NCI-H1694 (cell line): ENCODE data around the gene ATP2A1.

Experiments
- DNase-seq: peaks from one replicate; lab custom pipeline; 2025; lab: John Stamatoyannopoulos, UW

Gene ATP2A1

GRCh38 chr16:28878083-28878926 is at the start of gene ATP2A1:
Gene ATP2A1 (plus strand): TSS chr16:28878488. CDS start chr16:28878672, 184 bp downstream.
- no peak for DNase-seq

- no peak for DNase-seq
Observed at GRCh38 chr16:28829747-28830146, 48.5 kb upstream of the ATP2A1 start.

GRCh38 chr16:28830531-28830930 is 47.8 kb upstream of the ATP2A1 start:
- no peak for DNase-seq

- no peak for DNase-seq
Observed at GRCh38 chr16:28834349-28834748, 43.9 kb upstream of the ATP2A1 start.

GRCh38 chr16:28834873-28835863 is 43.1 kb upstream of the ATP2A1 start:
- DNase-seq: no peak

- no peak for DNase-seq
Observed at GRCh38 chr16:28835864-28836760, 42.2 kb upstream of the ATP2A1 start.

GRCh38 chr16:28836761-28837064 is 41.6 kb upstream of the ATP2A1 start:
- DNase-seq: no peak

GRCh38 chr16:28837672-28838557 is 40.4 kb upstream of the ATP2A1 start:
- no peak for DNase-seq

- DNase-seq: no peak
Observed at GRCh38 chr16:28838558-28838918, 39.8 kb upstream of the ATP2A1 start.

- no peak for DNase-seq
Observed at GRCh38 chr16:28839004-28839639, 39.2 kb upstream of the ATP2A1 start.

GRCh38 chr16:28839899-28840298 is 38.4 kb upstream of the ATP2A1 start:
- DNase-seq: no peak

- DNase-seq: no peak
Observed at GRCh38 chr16:28842696-28843095, 35.6 kb upstream of the ATP2A1 start.

GRCh38 chr16:28843766-28844165 is 34.5 kb upstream of the ATP2A1 start:
- no peak for DNase-seq

GRCh38 chr16:28844226-28844885 is 33.9 kb upstream of the ATP2A1 start:
- DNase-seq: no peak

- DNase-seq: no peak
Observed at GRCh38 chr16:28845293-28845692, 33.0 kb upstream of the ATP2A1 start.

GRCh38 chr16:28845761-28846079 is 32.6 kb upstream of the ATP2A1 start:
- DNase-seq: no peak

GRCh38 chr16:28846080-28846932 is 32.0 kb upstream of the ATP2A1 start, which contains the start of gene TUFM:
Gene TUFM (minus strand): TSS chr16:28846348. CDS start chr16:28846269, 79 bp downstream.
- DNase-seq: peak; percentile 96

GRCh38 chr16:28846933-28847273 is 31.4 kb upstream of the ATP2A1 start:
- no peak for DNase-seq

GRCh38 chr16:28858421-28858820 is 19.9 kb upstream of the ATP2A1 start:
- no peak for DNase-seq
